IMR-90 (cell line): ENCODE measurements around the gene PRKCA. TPM values are rescaled to one million over a fixed set of nuclear protein-coding genes. Genes with fewer than 3 reads are reported as not detected.

Experiments used
- ATAC-seq: fragments of 200-7000 bp; cut with Tn5 transposase; 2 replicates; pipeline ENCODE4 v1.9.1; 2020; ENCODE audit warnings: low read depth, mild to moderate bottlenecking, moderate library complexity
- BruUV-seq: library from RNA; stranded (reverse); fragments of 400-500 nt; replicated peaks from 2 replicates; lab custom pipeline; 2021; lab: Mats Ljungman, UMichigan
- CTCF ChIA-PET: fragments of 300-600 bp; formaldehyde crosslinking; extraction: SDS; loops from one replicate; lab custom pipeline; 2021; ENCODE audit warnings: antibody characterized with exemption; lab: Yijun Ruan, JAX
- POLR2A ChIA-PET: fragments of 300-600 bp; sonication (Branson Sonifier 250); formaldehyde crosslinking; loops from one replicate; lab custom pipeline; 2022; ENCODE audit warnings: antibody characterized with exemption; ENCODE audit not compliant: unreplicated experiment; lab: Charles Lee
- DNase-seq: peaks from one replicate; pipeline ENCODE4 v3.0.0; 2013
- H2AFZ ChIP-seq: replicated peaks from 2 replicates; pipeline ENCODE3; 2013; ENCODE audit warnings: low read length, mild to moderate bottlenecking; ENCODE audit not compliant: poor library complexity
- H2AK5ac ChIP-seq: 2 replicates; pipeline ENCODE4 v1.6.1; 2013; ENCODE audit warnings: low read depth, low read length, inconsistent platforms
- H2AK9ac ChIP-seq: replicated peaks from 2 replicates; pipeline ENCODE3; 2013; ENCODE audit warnings: mild to moderate bottlenecking, low read depth, low read length, moderate library complexity; ENCODE audit not compliant: poor library complexity
- H2BK120ac ChIP-seq: 2 replicates; pipeline ENCODE4 v1.6.1; 2013; ENCODE audit warnings: low read depth, low read length, inconsistent platforms
- H2BK15ac ChIP-seq: 3 replicates; pipeline ENCODE4 v1.6.1; 2013; ENCODE audit warnings: low read depth, low read length, inconsistent platforms
- H2BK20ac ChIP-seq: 2 replicates; pipeline ENCODE4 v1.6.1; 2013; ENCODE audit warnings: low read depth, mild to moderate bottlenecking, inconsistent platforms, low read length, moderate library complexity
- H2BK5ac ChIP-seq: 2 replicates; pipeline ENCODE4 v1.6.1; 2013; ENCODE audit warnings: mild to moderate bottlenecking, low read depth, low read length, inconsistent platforms; ENCODE audit not compliant: poor library complexity, severe bottlenecking
- H3K14ac ChIP-seq: replicated peaks from 2 replicates; pipeline ENCODE4 v1.6.1; 2013; ENCODE audit warnings: low read depth, low read length, inconsistent platforms
- H3K18ac ChIP-seq: 2 replicates; pipeline ENCODE4 v1.6.1; 2013; ENCODE audit warnings: low read depth, low read length, control low read depth
- H3K23ac ChIP-seq: 2 replicates; pipeline ENCODE4 v1.6.1; 2013; ENCODE audit warnings: low read depth, low read length, inconsistent platforms
- H3K27ac ChIP-seq: 2 replicates; pipeline ENCODE4 v1.5.1; 2013; ENCODE audit warnings: mild to moderate bottlenecking, control low read depth, low read length; ENCODE audit not compliant: insufficient read depth
- H3K27me3 ChIP-seq: 2 replicates; pipeline ENCODE4 v1.6.1; 2013; ENCODE audit warnings: low read length; ENCODE audit not compliant: control insufficient read depth, insufficient read depth
- H3K36me3 ChIP-seq: 2 replicates; pipeline ENCODE4 v1.6.1; 2013; ENCODE audit warnings: low read length, mixed read lengths; ENCODE audit not compliant: control insufficient read depth, insufficient read depth
- H3K4ac ChIP-seq: 2 replicates; pipeline ENCODE4 v1.6.1; 2013; ENCODE audit warnings: low read depth, low read length, inconsistent platforms
- H3K4me1 ChIP-seq: 2 replicates; pipeline ENCODE4 v1.6.1; 2013; ENCODE audit warnings: low read length, mixed read lengths; ENCODE audit not compliant: control insufficient read depth, insufficient read depth
- H3K4me2 ChIP-seq: 2 replicates; pipeline ENCODE4 v1.6.1; 2013; ENCODE audit warnings: low read depth, mild to moderate bottlenecking, control low read depth, low read length, moderate library complexity
- H3K4me3 ChIP-seq: 2 replicates; pipeline ENCODE4 v1.5.1; 2013; ENCODE audit warnings: low read depth, mild to moderate bottlenecking, control low read depth, low read length, moderate library complexity; ENCODE audit not compliant: insufficient read depth
- H3K56ac ChIP-seq: 2 replicates; pipeline ENCODE4 v1.6.1; 2013; ENCODE audit warnings: low read length, inconsistent platforms; ENCODE audit not compliant: insufficient read depth; ENCODE audit errors: extremely low read depth
- H3K79me1 ChIP-seq, 2 experiments: 2 replicates each; pipeline ENCODE4 v1.6.1; 2013; ENCODE audit warnings: low read length in 2 of 2, inconsistent platforms in 1 of 2, low read depth in 1 of 2
- H3K9ac ChIP-seq: 2 replicates; pipeline ENCODE4 v1.6.1; 2013; ENCODE audit warnings: low read depth, low read length, control low read depth
- H3K9me1 ChIP-seq: 2 replicates; pipeline ENCODE4 v1.6.1; 2013; ENCODE audit warnings: low read length, inconsistent platforms; ENCODE audit not compliant: insufficient read depth
- H3K9me3 ChIP-seq: 2 replicates; pipeline ENCODE4 v1.6.1; 2013; ENCODE audit warnings: low read length; ENCODE audit not compliant: control insufficient read depth, insufficient read depth
- H4K20me1 ChIP-seq: 2 replicates; pipeline ENCODE4 v1.6.1; 2013; ENCODE audit warnings: low read length, inconsistent platforms; ENCODE audit not compliant: insufficient read depth
- H4K5ac ChIP-seq: 2 replicates; pipeline ENCODE4 v1.6.1; 2013; ENCODE audit warnings: mild to moderate bottlenecking, low read depth, low read length, control low read depth
- H4K8ac ChIP-seq, 2 experiments: 2 replicates each; pipeline ENCODE4 v1.6.1; 2013; ENCODE audit warnings: low read depth in 2 of 2, low read length in 2 of 2, control low read depth in 1 of 2, inconsistent platforms in 1 of 2
- H4K91ac ChIP-seq: 2 replicates; pipeline ENCODE4 v1.6.1; 2013; ENCODE audit warnings: low read depth, low read length, inconsistent platforms; ENCODE audit not compliant: insufficient read depth
- CTCF ChIP-seq: conservative IDR thresholded peaks from 2 replicates; pipeline ENCODE4 v1.5.1; 2012; ENCODE audit warnings: mild to moderate bottlenecking, low read depth, low read length, improper control_type of control experiment
- FOS ChIP-seq: fragments of 150-350 bp; IDR thresholded peaks from 2 replicates; pipeline ENCODE4 v1.6.1; 2016; ENCODE audit warnings: low read depth, low read length
- RAD21 ChIP-seq: IDR thresholded peaks from 2 replicates; pipeline ENCODE4 v1.6.1; 2012; ENCODE audit warnings: low read length, improper control_type of control experiment
- WGBS, 2 experiments: methylation state at CpG; one replicate each; pipeline versions ENCODE4 v1.1.5 to v1.1.7; 2013; ENCODE audit warnings: missing lambda C conversion rate in 2 of 2; ENCODE audit not compliant: insufficient read length in 1 of 2; ENCODE audit errors: extremely low coverage in 2 of 2; 5-methylcytosine and 5-hydroxymethylcytosine counted together
- dilution Hi-C: fragments of 300-500 bp; cut with HindIII; formaldehyde crosslinking; loops from one replicate; pipeline ENCODE4 v1.14.3; 2018; ENCODE audit warnings: low sequenced_read_pairs; ENCODE audit not compliant: unreplicated experiment
- in situ Hi-C: fragments of 300-500 bp; cut with MboI; formaldehyde crosslinking; loops from 3 replicates; pipeline ENCODE4 v1.14.3; 2019; ENCODE audit warnings: low sequenced_read_pairs, inconsistent platforms, mixed read lengths
- intact Hi-C: fragments of 100-400 bp; cut with micrococcal nuclease; formaldehyde crosslinking; loops from 2 replicates; pipeline ENCODE4 v1.10.0; 2022
- polyA plus RNA-seq, 3 experiments: library from polyadenylated mRNA; depleted of rRNA; stranded (reverse); fragments of >200 nt; gene quantifications; 2 replicates each; pipeline ENCODE4 v1.2.3, GENCODE V29; 2012; ENCODE audit warnings: low replicate concordance in 1 of 3
- total RNA-seq: library from RNA; depleted of rRNA; stranded (reverse); fragments of >200 nt; gene quantifications from 2 replicates; pipeline ENCODE4 v1.2.3, GENCODE V29; 2012

Gene PRKCA
- total and polyA plus RNA-seq, 2 of the 4 experiments (the other 2 are of a cell fraction): 31.0 to 46.0 TPM

- ATAC-seq: no peak
- dilution Hi-C loops: no loop called here
These were observed 12.2 kb upstream of the PRKCA start for GRCh38 chr17:66290101-66290722.

More at GRCh38 chr17:66290101-66290722, 12.2 kb upstream of the PRKCA start:
- Histone ChIP-seq H4K5ac (no peak overlapping the region), H4K8ac (no peak overlapping the region), H3K18ac (no peak overlapping the region), H3K4ac (no peak overlapping the region), H2AK9ac (no peak overlapping the region), H3K9ac (no peak overlapping the region), H3K4me3 (no peak overlapping the region), H3K56ac (no peak overlapping the region), H3K9me3 (no peaks in the 10 kb centered on the region), H4K91ac (no peak overlapping the region), H2BK20ac (no peak overlapping the region), H3K36me3 (no peaks in the 10 kb centered on the region), H3K27me3 (no peaks in the 10 kb centered on the region), H3K4me1 (no peaks in the 10 kb centered on the region), H3K9me1 (no peaks in the 10 kb centered on the region), H3K79me1 (no peaks in the 10 kb centered on the region), H4K20me1 (no peaks in the 10 kb centered on the region), H3K14ac (no peak overlapping the region), H2BK5ac (no peak overlapping the region), H3K27ac (no peak overlapping the region), H2BK120ac (no peak overlapping the region), H2BK15ac (no peak overlapping the region), H3K4me2 (no peak overlapping the region), H2AFZ (no peak overlapping the region), H3K23ac (no peak overlapping the region), H2AK5ac (0 out of 2 replicates have a peak overlapping the region, but pooled peaks have one; percentile 2)
- BruUV-seq: no TSS peak
- intact Hi-C loops: no loop called here
- no peak for TF ChIP-seq FOS
- peak; percentile 29; the same call in 1 of the 2 replicates for TF ChIP-seq CTCF
- peak; percentile 36; the same call in 1 of the 2 replicates for TF ChIP-seq RAD21
- no peak for DNase-seq
- in situ Hi-C loops: no loop called here
- CTCF ChIA-PET: interaction anchor here (0.6 kb wide), 2 partner anchors 203 to 328 kb away, joined by 3 to 4 read pairs; no protein-coding TSS in a partner anchor
- 100% methylated on average over 2 of the region's 4 CpGs; no CpG with 5 or more reads in 1 of the 2 experiments for WGBS, 2 experiments
- POLR2A ChIA-PET: no interaction called here
